HEK293 (cell line): Measurements from ENCODE around the gene GMDS.
A peak's percentile ranks its signal among the peaks of the same experiment; 100 is the strongest.

Source experiments
- CTCF ChIA-PET: fragments of 350-600 bp; formaldehyde crosslinking; extraction: SDS; loops from one replicate; lab custom pipeline; 2021; ENCODE audit warnings: antibody characterized with exemption; lab: Yijun Ruan, JAX
- POLR2A ChIA-PET: fragments of 300-600 bp; formaldehyde crosslinking; extraction: SDS; loops from one replicate; lab custom pipeline; 2020; ENCODE audit warnings: antibody characterized with exemption, inconsistent platforms; lab: Yijun Ruan, JAX
- H3K27ac ChIP-seq: fragments of 200-500 bp; sonication (Bioruptor generic); 2 replicates; pipeline ENCODE4 v1.5.1; 2014; ENCODE audit warnings: low read depth, low read length, control low read depth, inconsistent platforms; ENCODE audit errors: extremely low read depth
- H3K36me3 ChIP-seq, 2 experiments: fragments of 200-500 bp in 1 of 2; sonication (Bioruptor generic) in 1 of 2; 1 replicate in 1 of 2; 2 replicates in 1 of 2; pipeline ENCODE4 v1.5.1; 2014 to 2017; ENCODE audit warnings: inconsistent platforms in 2 of 2, low read length in 2 of 2; ENCODE audit not compliant: control insufficient read depth in 2 of 2, insufficient read depth in 1 of 2
- H3K4me1 ChIP-seq: fragments of 200-500 bp; sonication (Bioruptor generic); 2 replicates; pipeline ENCODE4 v1.5.1; 2014; ENCODE audit warnings: mild to moderate bottlenecking, low read length, inconsistent platforms; ENCODE audit not compliant: control insufficient read depth, insufficient read depth
- H3K4me3 ChIP-seq: 2 replicates; pipeline ENCODE4 v1.5.1; 2011; ENCODE audit warnings: low read depth, mild to moderate bottlenecking, control low read depth, low read length, moderate library complexity
- H3K9me3 ChIP-seq: fragments of 200-500 bp; sonication (Bioruptor generic); 2 replicates; pipeline ENCODE4 v1.5.1; 2014; ENCODE audit warnings: low read depth, low read length, inconsistent platforms; ENCODE audit not compliant: control insufficient read depth, insufficient read depth
- GLIS2 ChIP-seq: fragments of 450-650 bp; formaldehyde crosslinking; IDR thresholded peaks from 2 replicates; pipeline ENCODE4 v1.5.1; 2016; ENCODE audit warnings: missing biosample characterization, missing genetic modification characterization
- HOXA7 ChIP-seq: sonication (generic); formaldehyde crosslinking; IDR thresholded peaks from 2 replicates; pipeline ENCODE4 v1.8.1; 2022; ENCODE audit warnings: missing genetic modification reagents, borderline replicate concordance
- KLF10 ChIP-seq: fragments of 450-650 bp; IDR thresholded peaks from 2 replicates; pipeline ENCODE4 v1.5.1; 2018; ENCODE audit warnings: missing biosample characterization, mild to moderate bottlenecking, missing genetic modification characterization
- OVOL3 ChIP-seq: fragments of 450-650 bp; formaldehyde crosslinking; IDR thresholded peaks from 2 replicates; pipeline ENCODE4 v1.5.1; 2016; ENCODE audit warnings: missing biosample characterization, missing genetic modification characterization
- REPIN1 ChIP-seq: fragments of 450-650 bp; formaldehyde crosslinking; IDR thresholded peaks from 2 replicates; pipeline ENCODE4 v1.5.1; 2017; ENCODE audit warnings: missing biosample characterization, missing genetic modification characterization, low read depth
- YY1 ChIP-seq: fragments of 450-650 bp; formaldehyde crosslinking; IDR thresholded peaks from 2 replicates; pipeline ENCODE4 v1.5.1; 2018; ENCODE audit warnings: missing biosample characterization, missing genetic modification characterization
- ZBTB17 ChIP-seq: fragments of 450-650 bp; formaldehyde crosslinking; IDR thresholded peaks from 2 replicates; pipeline ENCODE4 v1.5.1; 2016; ENCODE audit warnings: missing biosample characterization, missing genetic modification characterization
- ZBTB20 ChIP-seq: fragments of 450-650 bp; formaldehyde crosslinking; IDR thresholded peaks from 2 replicates; pipeline ENCODE4 v1.5.1; 2016; ENCODE audit warnings: missing biosample characterization, missing genetic modification characterization
- ZNF184 ChIP-seq: fragments of 450-650 bp; IDR thresholded peaks from 2 replicates; pipeline ENCODE4 v1.5.1; 2018; ENCODE audit warnings: missing biosample characterization, mild to moderate bottlenecking, missing genetic modification characterization
- ZNF24 ChIP-seq: fragments of 450-650 bp; formaldehyde crosslinking; IDR thresholded peaks from 2 replicates; pipeline ENCODE4 v1.5.1; 2016; ENCODE audit warnings: missing biosample characterization, missing genetic modification characterization
- ZNF280D ChIP-seq: fragments of 450-650 bp; formaldehyde crosslinking; IDR thresholded peaks from 2 replicates; pipeline ENCODE4 v1.5.1; 2016; ENCODE audit warnings: missing biosample characterization, missing genetic modification characterization
- ZNF341 ChIP-seq: fragments of 450-650 bp; formaldehyde crosslinking; IDR thresholded peaks from 2 replicates; pipeline ENCODE4; 2016; ENCODE audit warnings: low read depth, missing biosample characterization, missing genetic modification characterization
- ZNF394 ChIP-seq: fragments of 450-650 bp; formaldehyde crosslinking; IDR thresholded peaks from 2 replicates; pipeline ENCODE4 v1.5.1; 2016; ENCODE audit warnings: missing biosample characterization, missing genetic modification characterization, mild to moderate bottlenecking, moderate library complexity, borderline replicate concordance
- ZNF404 ChIP-seq: fragments of 450-650 bp; formaldehyde crosslinking; IDR thresholded peaks from 2 replicates; pipeline ENCODE4 v1.5.1; 2017; ENCODE audit warnings: missing biosample characterization, missing genetic modification characterization
- ZNF416 ChIP-seq: fragments of 450-650 bp; formaldehyde crosslinking; IDR thresholded peaks from 2 replicates; pipeline ENCODE4 v1.5.1; 2016; ENCODE audit warnings: missing biosample characterization, missing genetic modification characterization
- ZNF501 ChIP-seq: fragments of 450-650 bp; formaldehyde crosslinking; IDR thresholded peaks from 2 replicates; pipeline ENCODE4 v1.5.1; 2016; ENCODE audit warnings: missing biosample characterization, missing genetic modification characterization
- ZNF555 ChIP-seq: fragments of 450-650 bp; formaldehyde crosslinking; conservative IDR thresholded peaks from 2 replicates; pipeline ENCODE4 v1.5.1; 2017; ENCODE audit warnings: missing biosample characterization, mild to moderate bottlenecking, missing genetic modification characterization, inconsistent platforms
- ZNF561 ChIP-seq: fragments of 450-650 bp; IDR thresholded peaks from 2 replicates; pipeline ENCODE4 v1.5.1; 2018; ENCODE audit warnings: missing biosample characterization, missing genetic modification characterization, borderline replicate concordance
- ZNF629 ChIP-seq: fragments of 450-650 bp; formaldehyde crosslinking; IDR thresholded peaks from 2 replicates; pipeline ENCODE4 v1.5.1; 2017; ENCODE audit warnings: missing biosample characterization, missing genetic modification characterization
- ZNF670 ChIP-seq: fragments of 450-650 bp; formaldehyde crosslinking; IDR thresholded peaks from 2 replicates; pipeline ENCODE4 v1.5.1; 2016; ENCODE audit warnings: missing biosample characterization, missing genetic modification characterization, low read depth
- ZNF677 ChIP-seq: fragments of 450-650 bp; IDR thresholded peaks from 2 replicates; pipeline ENCODE4 v1.5.0; 2018; ENCODE audit warnings: missing biosample characterization, mild to moderate bottlenecking, missing genetic modification characterization, moderate library complexity
- ZNF692 ChIP-seq: fragments of 450-650 bp; formaldehyde crosslinking; IDR thresholded peaks from 2 replicates; pipeline ENCODE4 v1.5.1; 2016; ENCODE audit warnings: missing biosample characterization, missing genetic modification characterization
- ZSCAN16 ChIP-seq: fragments of 450-650 bp; formaldehyde crosslinking; IDR thresholded peaks from 2 replicates; pipeline ENCODE4 v1.5.1; 2016; ENCODE audit warnings: missing biosample characterization, missing genetic modification characterization
- ZSCAN30 ChIP-seq: fragments of 450-650 bp; IDR thresholded peaks from 2 replicates; pipeline ENCODE4 v1.5.1; 2018; ENCODE audit warnings: missing biosample characterization, mild to moderate bottlenecking, missing genetic modification characterization, moderate library complexity
- TF ChIP-seq, protein P1 (sequence below): fragments of 450-650 bp; formaldehyde crosslinking; IDR thresholded peaks from 2 replicates; pipeline ENCODE4 v1.5.1; 2016; ENCODE audit warnings: missing biosample characterization, missing genetic modification characterization
- TF ChIP-seq, protein P2 (sequence below): fragments of 450-650 bp; formaldehyde crosslinking; IDR thresholded peaks from 2 replicates; pipeline ENCODE4 v1.5.1; 2017; ENCODE audit warnings: missing biosample characterization, missing genetic modification characterization
- TF ChIP-seq, protein P3 (sequence below): fragments of 450-650 bp; formaldehyde crosslinking; IDR thresholded peaks from 2 replicates; pipeline ENCODE4 v1.5.1; 2016; ENCODE audit warnings: missing biosample characterization, missing genetic modification characterization, borderline replicate concordance

The GMDS gene

GRCh38 chr6:1851681-1852456, 393.5 kb downstream of the GMDS start (continued):
- TF ChIP-seq ZSCAN16 (tag by site-specific recombination), result no peak
- no peak for TF ChIP-seq ZNF670 (tag by site-specific recombination)
- no peak for TF ChIP-seq ZBTB17 (tag by site-specific recombination)
- no peak for TF ChIP-seq ZSCAN30 (tag by site-specific recombination)
- TF ChIP-seq ZNF341, result peak; percentile 56
- TF ChIP-seq ZNF692 (tag by site-specific recombination), result no peak
- no peak for TF ChIP-seq ZNF24 (tag by site-specific recombination)

- POLR2A ChIA-PET, result no interaction called here
- H3K36me3 ChIP-seq, result no peaks in the 10 kb centered on the region
- H3K4me3 ChIP-seq, result no peak overlapping the region
- H3K27ac ChIP-seq, result peak overlapping the region; percentile 58
- no peaks in the 10 kb centered on the region for H3K9me3 ChIP-seq
- peaks cover 41% of the 10 kb centered on the region for H3K4me1 ChIP-seq
- CTCF ChIA-PET, result no interaction called here
- peak; percentile 38; the same call in 1 of the 2 replicates for TF ChIP-seq YY1 (tag by site-specific recombination)
- no peak for TF ChIP-seq ZNF404 (tag by site-specific recombination)
- TF ChIP-seq GLIS2 (tag by site-specific recombination), result no peak
- no peak for TF ChIP-seq ZNF555 (tag by site-specific recombination)
- TF ChIP-seq ZNF501 (tag by site-specific recombination), result no peak
- TF ChIP-seq ZBTB17 (tag by site-specific recombination), result peak; percentile 52
- TF ChIP-seq ZBTB20 (tag by site-specific recombination), result peak; percentile 25; the same call in 1 of the 2 replicates
- no peak for TF ChIP-seq ZNF416 (tag by site-specific recombination)
- TF ChIP-seq OVOL3, result peak; percentile 77; the same call in 1 of the 2 replicates
- TF ChIP-seq, protein P1, sequence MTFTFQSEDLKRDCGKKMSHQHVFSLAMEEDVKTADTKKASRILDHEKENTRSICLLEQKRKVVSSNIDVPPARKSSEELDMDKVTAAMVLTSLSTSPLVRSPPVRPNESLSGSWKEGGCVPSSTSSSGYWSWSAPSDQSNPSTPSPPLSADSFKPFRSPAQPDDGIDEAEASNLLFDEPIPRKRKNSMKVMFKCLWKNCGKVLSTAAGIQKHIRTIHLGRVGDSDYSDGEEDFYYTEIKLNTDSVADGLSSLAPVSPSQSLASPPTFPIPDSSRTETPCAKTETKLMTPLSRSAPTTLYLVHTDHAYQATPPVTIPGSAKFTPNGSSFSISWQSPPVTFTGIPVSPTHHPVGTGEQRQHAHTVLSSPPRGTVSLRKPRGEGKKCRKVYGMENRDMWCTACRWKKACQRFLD (tag by site-specific recombination), result no peak
- TF ChIP-seq ZNF629 (tag by site-specific recombination), result peak; percentile 23; the same call in 1 of the 2 replicates
- TF ChIP-seq REPIN1 (tag by site-specific recombination), result no peak
- peak; percentile 87 for TF ChIP-seq ZNF561 (tag by site-specific recombination)
- no peak for TF ChIP-seq ZNF280D (tag by site-specific recombination)
- TF ChIP-seq, protein P2, sequence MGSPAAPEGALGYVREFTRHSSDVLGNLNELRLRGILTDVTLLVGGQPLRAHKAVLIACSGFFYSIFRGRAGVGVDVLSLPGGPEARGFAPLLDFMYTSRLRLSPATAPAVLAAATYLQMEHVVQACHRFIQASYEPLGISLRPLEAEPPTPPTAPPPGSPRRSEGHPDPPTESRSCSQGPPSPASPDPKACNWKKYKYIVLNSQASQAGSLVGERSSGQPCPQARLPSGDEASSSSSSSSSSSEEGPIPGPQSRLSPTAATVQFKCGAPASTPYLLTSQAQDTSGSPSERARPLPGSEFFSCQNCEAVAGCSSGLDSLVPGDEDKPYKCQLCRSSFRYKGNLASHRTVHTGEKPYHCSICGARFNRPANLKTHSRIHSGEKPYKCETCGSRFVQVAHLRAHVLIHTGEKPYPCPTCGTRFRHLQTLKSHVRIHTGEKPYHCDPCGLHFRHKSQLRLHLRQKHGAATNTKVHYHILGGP (tag by site-specific recombination), result 0 out of 2 replicates have a peak, but pooled peaks have one; percentile 38
- TF ChIP-seq, protein P3, sequence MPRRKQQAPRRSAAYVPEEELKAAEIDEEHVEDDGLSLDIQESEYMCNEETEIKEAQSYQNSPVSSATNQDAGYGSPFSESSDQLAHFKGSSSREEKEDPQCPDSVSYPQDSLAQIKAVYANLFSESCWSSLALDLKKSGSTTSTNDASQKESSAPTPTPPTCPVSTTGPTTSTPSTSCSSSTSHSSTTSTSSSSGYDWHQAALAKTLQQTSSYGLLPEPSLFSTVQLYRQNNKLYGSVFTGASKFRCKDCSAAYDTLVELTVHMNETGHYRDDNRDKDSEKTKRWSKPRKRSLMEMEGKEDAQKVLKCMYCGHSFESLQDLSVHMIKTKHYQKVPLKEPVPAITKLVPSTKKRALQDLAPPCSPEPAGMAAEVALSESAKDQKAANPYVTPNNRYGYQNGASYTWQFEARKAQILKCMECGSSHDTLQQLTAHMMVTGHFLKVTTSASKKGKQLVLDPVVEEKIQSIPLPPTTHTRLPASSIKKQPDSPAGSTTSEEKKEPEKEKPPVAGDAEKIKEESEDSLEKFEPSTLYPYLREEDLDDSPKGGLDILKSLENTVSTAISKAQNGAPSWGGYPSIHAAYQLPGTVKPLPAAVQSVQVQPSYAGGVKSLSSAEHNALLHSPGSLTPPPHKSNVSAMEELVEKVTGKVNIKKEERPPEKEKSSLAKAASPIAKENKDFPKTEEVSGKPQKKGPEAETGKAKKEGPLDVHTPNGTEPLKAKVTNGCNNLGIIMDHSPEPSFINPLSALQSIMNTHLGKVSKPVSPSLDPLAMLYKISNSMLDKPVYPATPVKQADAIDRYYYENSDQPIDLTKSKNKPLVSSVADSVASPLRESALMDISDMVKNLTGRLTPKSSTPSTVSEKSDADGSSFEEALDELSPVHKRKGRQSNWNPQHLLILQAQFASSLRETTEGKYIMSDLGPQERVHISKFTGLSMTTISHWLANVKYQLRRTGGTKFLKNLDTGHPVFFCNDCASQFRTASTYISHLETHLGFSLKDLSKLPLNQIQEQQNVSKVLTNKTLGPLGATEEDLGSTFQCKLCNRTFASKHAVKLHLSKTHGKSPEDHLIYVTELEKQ (tag by site-specific recombination), result no peak; the same call in 1 of the 2 replicates
- no peak for TF ChIP-seq ZNF677 (tag by site-specific recombination)
- TF ChIP-seq ZNF184 (tag by site-specific recombination), result no peak
- TF ChIP-seq KLF10 (tag by site-specific recombination), result no peak; the same call in 1 of the 2 replicates
- TF ChIP-seq HOXA7 (CRISPR knock-in tag), result no peak
- no peak for TF ChIP-seq ZNF394 (tag by site-specific recombination)
Measured at GRCh38 chr6:1850840-1851157, 394.6 kb downstream of the GMDS start.
